Measurements from ENCODE around the gene NUDT5.
A peak's percentile ranks its signal among the peaks of the same experiment; 100 is the strongest.
"Not testable (repeated sequence)": the region's sequence is repeated elsewhere in the genome, so short reads cannot be mapped to it uniquely, and the experiment has no call there.

The NUDT5 gene

DNA sequence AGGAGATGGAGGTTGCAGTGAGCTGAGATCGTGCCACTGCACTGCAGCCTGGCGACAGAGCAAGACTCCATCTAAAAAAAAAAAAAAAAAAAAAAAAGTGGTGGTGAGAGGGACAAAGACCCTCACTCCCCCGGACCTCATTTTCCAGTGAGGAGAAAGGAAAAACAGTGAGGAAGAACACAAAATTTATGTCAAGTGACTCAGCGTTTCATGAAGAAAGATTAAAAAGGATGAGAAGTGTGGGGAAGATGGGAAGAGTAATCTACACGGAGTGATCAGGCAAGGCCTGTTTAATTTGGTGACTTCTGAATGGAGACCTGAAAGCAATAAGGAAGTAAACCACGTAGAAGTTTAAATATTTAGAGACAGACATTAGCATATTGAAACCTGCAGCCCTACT is 7.0 kb downstream of the NUDT5 start:
- Mint-ChIP-seq H3K27me3 (no peaks in the 10 kb centered on the region), H3K4me1 (peaks cover 44% of the 10 kb centered on the region), H3K9me3 (no peaks in the 10 kb centered on the region), H3K4me3 (no peak overlapping the region), H3K27ac (no peak overlapping the region), H3K36me3 (peaks cover 8% of the 10 kb centered on the region)

DNA sequence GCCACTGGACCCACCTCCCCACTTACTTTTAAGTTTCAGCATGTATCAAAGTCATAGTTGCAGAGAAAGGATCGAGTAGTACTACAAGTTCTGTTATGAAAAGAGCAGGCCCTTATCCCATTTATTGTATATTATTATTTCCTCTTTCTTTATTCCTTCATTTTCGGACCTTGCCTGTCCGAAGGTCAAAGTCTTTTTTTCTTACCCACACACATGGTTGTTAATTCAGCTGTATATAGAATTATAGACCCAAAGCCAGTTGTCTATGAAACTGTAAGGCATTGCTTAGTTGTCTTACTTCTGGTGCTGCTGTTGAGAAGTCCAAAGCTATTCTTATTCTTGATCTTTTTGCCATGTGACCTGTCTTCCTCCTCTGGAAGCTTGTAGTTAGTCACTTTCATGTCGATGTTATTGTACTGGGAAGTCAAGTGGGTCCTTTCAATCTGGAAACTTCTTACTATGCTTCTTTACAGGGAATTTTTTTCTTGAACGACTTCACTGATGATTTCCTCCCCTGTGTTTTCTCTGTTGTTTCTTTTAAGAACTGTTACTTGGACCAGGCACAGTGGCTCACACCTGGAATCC is 8.3 kb downstream of the NUDT5 start:
- H3K36me3 Mint-ChIP-seq: peaks cover 12% of the 10 kb centered on the region
- H3K4me1 Mint-ChIP-seq: peaks cover 36% of the 10 kb centered on the region
- no peaks in the 10 kb centered on the region for H3K9me3 Mint-ChIP-seq
- no peak overlapping the region for H3K4me3 Mint-ChIP-seq
- H3K27ac Mint-ChIP-seq: peak overlapping the region; percentile 51
- H3K27me3 Mint-ChIP-seq: no peaks in the 10 kb centered on the region

DNA sequence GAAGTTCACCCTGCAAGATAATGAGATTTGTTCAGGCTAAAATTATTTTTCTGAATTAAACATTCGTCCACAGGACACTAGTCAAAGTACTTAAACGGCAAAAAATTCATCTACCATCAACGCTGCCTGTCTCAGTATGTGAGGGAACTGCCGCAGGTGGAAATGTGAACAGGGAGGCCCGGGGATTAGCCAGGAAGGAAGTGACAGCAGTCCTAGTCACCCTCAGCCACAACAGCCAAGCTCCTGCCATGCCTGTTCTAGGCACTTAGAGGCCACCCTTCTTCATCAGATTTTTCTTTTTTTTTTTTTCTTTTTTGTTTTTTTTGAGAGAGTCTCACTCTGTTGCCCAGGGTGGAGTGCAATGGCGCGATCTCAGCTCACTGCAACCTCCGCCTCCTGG is 9.4 kb downstream of the NUDT5 start:
- H3K27ac Mint-ChIP-seq: peak overlapping the region; percentile 79
- H3K4me1 Mint-ChIP-seq: peaks cover 35% of the 10 kb centered on the region
- H3K27me3 Mint-ChIP-seq: no peaks in the 10 kb centered on the region
- H3K4me3 Mint-ChIP-seq: no peak overlapping the region
- H3K36me3 Mint-ChIP-seq: peaks cover 13% of the 10 kb centered on the region
- no peaks in the 10 kb centered on the region for H3K9me3 Mint-ChIP-seq

DNA sequence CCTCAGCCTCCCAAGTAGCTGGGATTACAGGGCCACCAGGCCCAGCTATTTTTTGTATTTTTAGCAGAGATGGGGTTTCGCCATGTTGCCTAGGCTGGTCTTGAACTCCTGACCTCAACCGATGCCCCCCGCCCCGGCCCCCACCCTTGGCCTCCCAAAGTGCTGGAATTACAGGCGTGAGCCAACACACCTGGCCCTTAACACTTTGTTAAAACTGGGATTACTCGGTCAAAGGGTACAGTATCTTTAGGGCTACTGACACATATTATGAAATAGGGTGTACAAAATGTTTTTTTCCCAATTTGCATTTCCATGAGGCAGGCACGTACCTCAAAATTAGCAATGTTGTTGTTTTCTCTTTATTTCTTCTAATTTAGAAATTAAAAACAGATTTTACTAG is 11.5 kb downstream of the NUDT5 start:
- Mint-ChIP-seq H3K9me3 (no peaks in the 10 kb centered on the region), H3K27me3 (no peaks in the 10 kb centered on the region), H3K4me3 (no peak overlapping the region), H3K36me3 (peaks cover 13% of the 10 kb centered on the region), H3K27ac (no peak overlapping the region), H3K4me1 (peaks cover 46% of the 10 kb centered on the region)

DNA sequence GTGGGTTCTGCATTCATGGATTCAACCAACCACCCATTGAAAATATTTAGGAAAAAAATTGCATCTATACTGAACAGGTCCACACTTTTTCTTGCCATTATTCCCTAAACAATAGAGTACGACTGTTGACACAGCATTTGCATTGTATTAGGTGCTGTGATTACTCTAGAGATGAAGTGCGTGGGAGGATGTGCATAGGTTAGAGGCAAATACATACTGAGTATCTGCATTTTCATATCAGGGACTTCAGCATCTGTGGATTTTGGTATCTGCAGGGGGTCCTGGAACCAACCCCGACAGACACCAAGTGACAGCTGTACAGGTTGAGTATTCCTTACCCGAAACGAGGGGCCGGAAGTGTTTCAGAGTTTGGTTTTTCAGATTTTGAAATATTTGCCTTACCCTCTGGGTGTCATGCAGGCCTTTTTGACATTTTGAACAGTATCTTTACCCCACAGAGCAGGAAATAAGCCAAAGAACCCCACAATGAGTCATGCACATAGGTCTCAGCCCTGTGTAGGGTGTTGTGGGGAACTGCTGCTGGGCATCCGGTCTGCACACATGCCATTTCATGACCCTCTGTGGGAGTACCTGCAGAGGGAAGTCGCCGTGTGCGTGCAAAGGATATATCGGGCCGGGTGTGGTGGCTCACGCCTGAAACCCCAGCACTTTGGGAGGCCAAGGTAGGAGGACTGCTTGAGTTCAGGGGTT is 14.5 kb downstream of the NUDT5 start:
- Mint-ChIP-seq H3K27me3 (no peaks in the 10 kb centered on the region), H3K4me3 (peak overlapping the region; percentile 11), H3K9me3 (no peaks in the 10 kb centered on the region), H3K36me3 (peaks cover 8% of the 10 kb centered on the region), H3K4me1 (peaks cover 29% of the 10 kb centered on the region), H3K27ac (peak overlapping the region; percentile 77)

DNA sequence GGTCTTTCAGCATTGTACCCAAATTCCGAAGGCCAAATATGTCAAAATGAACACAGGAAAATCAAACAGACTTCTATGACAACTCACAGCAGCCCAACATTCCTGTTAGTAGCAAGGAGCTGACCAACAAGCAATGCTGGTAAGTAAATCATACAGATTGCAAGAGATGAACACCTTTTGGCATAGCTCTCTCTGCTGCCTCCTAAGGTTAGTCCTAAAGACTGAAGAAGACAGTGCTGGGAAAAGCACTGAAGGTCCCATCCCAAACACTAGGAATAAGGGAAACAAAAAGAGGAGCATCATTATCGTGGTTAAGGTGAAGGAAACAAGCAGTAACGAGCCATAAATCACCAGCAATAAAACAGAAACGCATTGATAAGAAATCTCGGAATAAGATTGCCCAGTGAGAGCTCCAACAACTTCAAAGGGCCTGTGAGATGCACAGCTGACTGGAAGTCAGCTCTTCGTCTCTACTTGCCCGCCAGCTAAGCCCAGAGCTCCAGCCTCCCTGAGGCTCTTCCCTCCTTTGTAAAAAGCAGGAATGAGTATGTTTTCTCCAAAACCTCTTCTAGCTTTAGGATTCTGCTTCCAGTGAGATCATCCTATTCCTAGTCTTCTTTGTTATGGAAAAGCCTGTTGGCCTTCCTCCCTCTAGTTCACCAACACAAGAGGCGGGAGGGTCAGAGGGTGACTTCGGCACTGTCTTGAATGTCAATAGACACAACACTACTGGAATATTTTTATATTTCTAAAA is 15.3 kb downstream of the NUDT5 start:
- no peaks in the 10 kb centered on the region for H3K27me3 Mint-ChIP-seq
- no peak overlapping the region for H3K27ac Mint-ChIP-seq
- no peaks in the 10 kb centered on the region for H3K9me3 Mint-ChIP-seq
- H3K36me3 Mint-ChIP-seq: peaks cover 8% of the 10 kb centered on the region
- peaks cover 24% of the 10 kb centered on the region for H3K4me1 Mint-ChIP-seq
- H3K4me3 Mint-ChIP-seq: no peak overlapping the region

DNA sequence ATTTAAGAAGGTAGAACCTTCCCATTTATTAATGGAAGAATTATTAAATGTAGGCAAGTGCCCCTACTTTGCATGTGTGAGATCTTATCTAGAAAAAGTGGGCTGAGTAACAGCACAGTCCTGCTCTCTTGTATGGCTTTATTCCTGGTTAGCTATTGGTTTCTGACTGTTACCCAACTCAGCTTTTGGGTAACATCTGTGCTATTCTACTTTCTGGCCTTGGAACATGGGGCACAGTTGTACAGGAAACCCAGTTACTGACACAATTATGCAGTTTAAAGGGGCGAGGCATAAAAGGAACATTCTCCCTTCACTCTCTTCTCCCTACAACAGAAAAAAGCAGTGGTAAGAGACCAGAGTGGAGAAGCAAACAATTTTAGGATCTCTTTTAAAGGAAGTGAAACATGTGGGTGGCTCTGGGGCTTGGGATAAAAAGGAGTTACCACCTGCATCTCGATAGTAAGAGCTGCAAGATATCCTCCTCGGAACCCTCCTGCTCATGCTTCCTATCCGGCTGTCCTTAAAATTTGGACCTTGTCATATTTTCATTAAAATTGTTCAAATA is 16.0 kb downstream of the NUDT5 start:
- Mint-ChIP-seq H3K4me1 (peaks cover 24% of the 10 kb centered on the region), H3K27ac (no peak overlapping the region), H3K36me3 (peaks cover 8% of the 10 kb centered on the region), H3K4me3 (no peak overlapping the region), H3K9me3 (no peaks in the 10 kb centered on the region), H3K27me3 (no peaks in the 10 kb centered on the region)

DNA sequence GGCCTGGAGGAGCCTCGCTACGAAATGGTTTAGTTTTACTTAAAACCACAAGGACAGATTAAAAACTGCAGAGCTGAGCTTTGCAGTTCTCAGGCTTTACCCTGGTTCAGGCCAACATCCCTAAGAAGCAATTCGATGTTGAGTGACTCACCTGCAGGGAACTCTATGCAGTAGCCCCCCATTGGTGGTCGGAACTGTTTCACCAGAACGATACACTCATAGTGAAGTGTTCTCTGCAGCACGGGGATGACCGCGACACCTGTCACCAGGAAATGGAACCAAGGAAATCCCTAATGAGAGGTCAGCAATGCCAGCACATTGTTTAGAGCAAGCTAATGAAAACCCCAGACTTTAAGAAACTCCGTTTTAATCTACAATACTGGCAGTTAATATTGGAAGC is 18.0 kb downstream of the NUDT5 start:
- Mint-ChIP-seq H3K4me1 (peaks cover 24% of the 10 kb centered on the region), H3K27me3 (no peaks in the 10 kb centered on the region), H3K36me3 (peaks cover 5% of the 10 kb centered on the region), H3K4me3 (no peak overlapping the region), H3K9me3 (no peaks in the 10 kb centered on the region), H3K27ac (no peak overlapping the region)

DNA sequence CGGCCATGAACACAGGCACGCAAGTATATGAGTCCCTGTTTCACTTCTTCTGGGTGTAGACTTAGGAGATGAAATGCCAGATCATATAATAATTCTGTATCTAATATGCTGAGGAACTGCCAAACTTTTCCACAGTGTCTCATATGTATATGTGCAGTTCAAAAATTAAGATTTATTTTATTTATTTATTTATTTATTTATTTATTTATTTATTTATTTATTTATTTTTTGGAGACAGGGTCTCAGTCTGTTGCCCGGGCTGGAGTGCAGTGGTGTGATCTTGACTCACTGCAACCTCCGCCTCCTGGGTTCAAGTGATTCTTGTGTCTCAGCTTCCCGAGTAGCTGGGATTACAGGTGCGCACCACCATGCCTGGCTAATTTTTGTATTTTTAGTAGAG is 24.2 kb downstream of the NUDT5 start:
- not testable (repeated sequence) for H3K27me3 Mint-ChIP-seq, H3K9me3 Mint-ChIP-seq, H3K4me1 Mint-ChIP-seq, H3K4me3 Mint-ChIP-seq, H3K27ac Mint-ChIP-seq
- peaks cover 18% of the 10 kb centered on the region for H3K36me3 Mint-ChIP-seq

DNA sequence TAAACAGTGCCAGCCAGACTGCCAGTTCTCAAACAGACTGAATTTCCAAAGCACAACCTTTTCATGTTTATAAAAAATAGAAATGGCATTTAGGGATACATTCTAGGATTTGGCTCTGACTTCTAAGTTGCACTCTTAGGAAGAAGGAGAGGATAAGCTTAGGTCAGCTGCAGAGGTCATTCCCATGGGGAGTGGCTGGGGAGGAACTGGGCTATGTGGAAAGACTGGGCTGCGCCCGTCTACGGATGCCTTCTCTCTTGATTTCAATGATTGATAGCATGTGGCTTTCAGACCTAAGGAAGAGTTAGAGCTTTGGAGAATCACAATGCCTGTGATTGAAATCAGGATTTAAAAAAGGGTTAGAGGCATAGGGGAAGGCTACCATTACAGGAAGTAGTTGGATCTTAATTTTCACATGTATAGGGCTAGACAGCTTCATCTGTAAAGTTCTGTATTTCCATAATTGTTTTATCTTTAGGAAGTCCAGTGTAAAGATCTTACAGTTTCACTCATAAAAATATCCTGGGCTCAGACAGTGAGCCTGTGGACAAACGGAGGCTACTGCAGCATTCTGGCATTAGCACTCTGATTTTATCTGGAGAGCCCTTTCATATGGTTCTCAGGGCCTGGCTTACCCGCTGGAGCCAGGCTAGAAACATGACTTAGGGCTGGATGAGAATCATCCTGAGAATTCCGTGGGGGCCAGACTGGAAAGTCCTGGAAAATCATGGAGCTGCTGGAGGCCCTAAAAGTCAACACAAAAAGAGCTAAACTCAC is 29.5 kb downstream of the NUDT5 start:
- H3K36me3 Mint-ChIP-seq: peaks cover 15% of the 10 kb centered on the region

DNA sequence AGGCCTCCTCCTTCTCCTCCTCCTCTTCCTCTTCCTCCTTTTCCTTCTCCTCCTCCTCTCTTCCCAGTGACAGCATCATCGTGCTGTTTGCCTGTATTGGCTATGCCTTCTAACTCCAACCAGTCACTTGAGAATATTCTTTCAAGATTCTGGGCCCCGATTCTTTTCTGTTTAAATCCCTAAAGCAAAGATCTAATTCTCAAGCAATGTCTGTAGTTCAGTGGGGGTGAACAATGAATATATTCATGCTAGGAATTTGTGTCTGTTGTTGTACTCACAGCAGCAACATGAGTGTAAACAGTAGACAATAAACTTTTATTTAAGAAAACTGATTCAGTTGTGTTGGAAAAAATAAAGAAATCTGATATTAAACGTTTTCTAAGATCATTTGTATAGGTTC is 30.7 kb downstream of the NUDT5 start:
- H3K9me3 Mint-ChIP-seq: no peaks in the 10 kb centered on the region
- H3K27me3 Mint-ChIP-seq: no peaks in the 10 kb centered on the region
- H3K27ac Mint-ChIP-seq: peak overlapping the region; percentile 73
- no peaks in the 10 kb centered on the region for H3K4me1 Mint-ChIP-seq
- H3K4me3 Mint-ChIP-seq: no peak overlapping the region
- H3K36me3 Mint-ChIP-seq: peaks cover 10% of the 10 kb centered on the region

More for the DNA sequence above, 29.5 kb downstream of the NUDT5 start:
- Mint-ChIP-seq H3K9me3 (no peaks in the 10 kb centered on the region), H3K27me3 (no peaks in the 10 kb centered on the region), H3K27ac (no peak overlapping the region), H3K4me3 (no peak overlapping the region), H3K4me1 (no peaks in the 10 kb centered on the region)

DNA sequence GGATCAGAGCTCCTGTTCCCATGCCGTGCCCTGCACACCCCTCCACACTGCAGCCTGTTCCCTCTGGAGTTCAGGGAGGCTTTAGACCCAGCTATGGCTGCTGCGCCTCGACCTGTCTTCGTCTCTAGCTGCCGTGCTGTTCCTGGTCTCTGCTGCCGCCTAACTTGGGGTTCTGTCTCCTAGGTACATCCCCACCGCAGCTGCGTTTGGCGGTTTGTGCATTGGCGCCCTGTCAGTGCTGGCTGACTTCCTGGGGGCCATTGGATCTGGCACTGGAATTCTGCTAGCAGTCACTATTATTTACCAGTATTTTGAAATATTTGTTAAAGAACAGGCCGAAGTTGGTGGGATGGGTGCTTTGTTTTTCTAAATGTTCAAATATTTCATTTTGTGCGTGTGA is 31.6 kb downstream of the NUDT5 start:
- H3K4me3 Mint-ChIP-seq: no peak overlapping the region
- no peaks in the 10 kb centered on the region for H3K9me3 Mint-ChIP-seq
- no peak overlapping the region for H3K27ac Mint-ChIP-seq
- H3K27me3 Mint-ChIP-seq: no peaks in the 10 kb centered on the region
- peaks cover 9% of the 10 kb centered on the region for H3K36me3 Mint-ChIP-seq
- no peaks in the 10 kb centered on the region for H3K4me1 Mint-ChIP-seq

DNA sequence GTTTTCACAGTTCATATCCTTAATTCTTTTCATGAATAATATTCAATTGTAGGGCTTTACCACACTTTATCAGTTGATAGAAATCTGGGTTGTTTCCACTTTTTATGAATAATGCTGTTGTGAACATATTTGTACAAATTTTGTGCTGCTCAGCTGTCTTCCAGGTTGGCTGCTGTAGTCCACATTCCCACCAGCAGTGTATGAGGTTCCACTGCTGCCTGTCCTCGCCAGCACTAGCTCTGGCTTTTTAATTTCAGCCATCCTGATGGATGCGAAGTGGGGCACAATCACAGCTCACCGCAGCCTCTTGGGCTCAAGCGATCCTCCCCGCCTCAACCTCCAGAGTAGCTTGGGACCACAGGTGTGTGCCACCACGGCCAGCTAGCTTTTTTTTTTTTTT is 32.8 kb downstream of the NUDT5 start:
- no peaks in the 10 kb centered on the region for H3K9me3 Mint-ChIP-seq
- no peaks in the 10 kb centered on the region for H3K4me1 Mint-ChIP-seq
- peaks cover 7% of the 10 kb centered on the region for H3K36me3 Mint-ChIP-seq
- H3K27ac Mint-ChIP-seq: no peak overlapping the region
- no peak overlapping the region for H3K4me3 Mint-ChIP-seq
- no peaks in the 10 kb centered on the region for H3K27me3 Mint-ChIP-seq

DNA sequence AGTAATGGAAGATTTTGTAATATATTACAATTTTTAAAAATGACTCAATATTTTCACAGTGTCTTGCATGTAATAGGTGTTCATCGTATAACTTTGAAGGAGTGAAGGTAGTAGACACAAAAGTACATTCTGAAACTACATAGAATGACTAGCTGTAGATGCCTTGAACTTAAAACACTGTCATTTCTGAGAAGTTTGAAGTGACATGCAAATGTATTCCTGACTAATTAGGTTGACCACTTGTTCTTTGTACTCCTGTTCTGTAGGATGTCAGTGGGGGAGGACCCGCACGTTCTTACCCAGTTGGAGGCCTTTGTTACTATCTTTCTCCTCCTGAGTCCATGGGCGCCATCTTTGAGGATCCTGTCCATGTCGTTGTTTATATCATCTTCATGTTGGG is 35.0 kb downstream of the NUDT5 start:
- no peaks in the 10 kb centered on the region for H3K9me3 Mint-ChIP-seq
- no peak overlapping the region for H3K4me3 Mint-ChIP-seq
- H3K4me1 Mint-ChIP-seq: no peaks in the 10 kb centered on the region
- H3K36me3 Mint-ChIP-seq: peaks cover 9% of the 10 kb centered on the region
- H3K27ac Mint-ChIP-seq: no peak overlapping the region
- H3K27me3 Mint-ChIP-seq: no peaks in the 10 kb centered on the region

DNA sequence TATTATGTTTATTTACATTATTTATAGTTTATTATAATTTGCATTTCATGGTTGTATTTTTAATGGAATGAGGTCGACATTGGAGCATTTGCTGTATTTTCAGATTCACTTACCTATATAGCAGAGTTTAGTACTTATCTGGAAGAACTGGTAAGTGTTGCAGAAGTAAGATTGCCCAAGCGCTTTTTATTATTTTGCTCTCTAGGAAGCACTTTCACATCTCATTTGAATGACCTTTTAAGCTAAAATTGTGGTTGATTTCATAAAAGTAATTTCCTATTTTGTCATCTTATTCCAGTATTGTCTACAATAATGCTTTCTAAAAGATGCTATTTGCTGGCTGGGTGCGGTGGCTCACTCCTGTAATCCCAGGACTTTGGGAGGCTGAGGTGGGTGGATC is 37.6 kb downstream of the NUDT5 start:
- Mint-ChIP-seq H3K4me1 (no peaks in the 10 kb centered on the region), H3K9me3 (no peaks in the 10 kb centered on the region), H3K36me3 (peaks cover 10% of the 10 kb centered on the region), H3K4me3 (no peak overlapping the region), H3K27ac (no peak overlapping the region), H3K27me3 (no peaks in the 10 kb centered on the region)
